Uterus (tissue), 2 donors: Measurements from ENCODE around the gene CAMK2G.

ENCODE experiments used
- POLR2A ChIP-seq, 2 donors: fragments of 450-650 bp; IDR thresholded peaks; one replicate each; pipeline ENCODE4 v1.6.1; 2016; ENCODE audit warnings: antibody characterized with exemption in 2 of 2, mild to moderate bottlenecking in 1 of 2, moderate library complexity in 1 of 2
- TF ChIP-seq, protein P1 (sequence below), 4 experiments: fragments of 200-600 bp in 2 of 4; fragments of 450-650 bp in 2 of 4; sonication (generic) in 2 of 4; IDR thresholded peaks; one replicate each; pipeline ENCODE4 v1.5.1; 2016 to 2019; ENCODE audit warnings: antibody characterized with exemption in 4 of 4, mild to moderate bottlenecking in 2 of 4, moderate library complexity in 1 of 4

DNA sequence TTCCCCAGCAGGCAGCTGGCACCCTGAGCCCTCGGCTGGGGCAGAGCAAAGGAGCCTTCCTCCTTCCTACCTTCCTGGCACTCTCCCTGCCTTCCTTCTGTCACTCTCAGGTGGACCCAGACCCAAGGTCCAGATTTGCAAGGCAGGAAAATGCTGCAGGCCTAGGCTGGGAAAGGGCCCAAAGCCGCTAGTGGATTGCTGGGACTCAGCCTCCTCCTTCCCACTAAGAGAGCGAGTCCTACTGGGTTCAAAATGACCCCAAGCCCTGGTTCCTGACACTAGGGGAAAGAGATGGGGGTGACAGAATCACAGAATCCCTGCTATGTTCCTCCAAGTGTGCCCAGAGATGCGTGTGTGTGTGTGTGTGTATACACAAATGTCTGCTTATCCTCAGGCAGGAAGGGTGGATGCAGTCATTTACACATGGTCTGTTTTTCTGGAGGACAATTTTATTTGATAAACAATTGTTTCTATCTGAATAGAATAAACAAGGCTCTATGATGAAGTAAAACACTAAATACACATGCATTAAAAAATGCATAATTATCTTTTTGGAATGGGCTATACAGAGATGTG, 35.3 kb upstream of the CAMK2G start:
- TF ChIP-seq, protein P1, sequence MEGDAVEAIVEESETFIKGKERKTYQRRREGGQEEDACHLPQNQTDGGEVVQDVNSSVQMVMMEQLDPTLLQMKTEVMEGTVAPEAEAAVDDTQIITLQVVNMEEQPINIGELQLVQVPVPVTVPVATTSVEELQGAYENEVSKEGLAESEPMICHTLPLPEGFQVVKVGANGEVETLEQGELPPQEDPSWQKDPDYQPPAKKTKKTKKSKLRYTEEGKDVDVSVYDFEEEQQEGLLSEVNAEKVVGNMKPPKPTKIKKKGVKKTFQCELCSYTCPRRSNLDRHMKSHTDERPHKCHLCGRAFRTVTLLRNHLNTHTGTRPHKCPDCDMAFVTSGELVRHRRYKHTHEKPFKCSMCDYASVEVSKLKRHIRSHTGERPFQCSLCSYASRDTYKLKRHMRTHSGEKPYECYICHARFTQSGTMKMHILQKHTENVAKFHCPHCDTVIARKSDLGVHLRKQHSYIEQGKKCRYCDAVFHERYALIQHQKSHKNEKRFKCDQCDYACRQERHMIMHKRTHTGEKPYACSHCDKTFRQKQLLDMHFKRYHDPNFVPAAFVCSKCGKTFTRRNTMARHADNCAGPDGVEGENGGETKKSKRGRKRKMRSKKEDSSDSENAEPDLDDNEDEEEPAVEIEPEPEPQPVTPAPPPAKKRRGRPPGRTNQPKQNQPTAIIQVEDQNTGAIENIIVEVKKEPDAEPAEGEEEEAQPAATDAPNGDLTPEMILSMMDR (IDR thresholded peaks at IDR 0.05), result no peak
- TF ChIP-seq POLR2A (IDR thresholded peaks at IDR 0.05), result no peak
